GM19438 (cell line): Measurements from ENCODE around the gene TESPA1.
"Not testable (repeated sequence)": the region's sequence is repeated elsewhere in the genome, so short reads cannot be mapped to it uniquely, and the experiment has no call there.

Source experiments
- ATAC-seq: cut with Tn5 transposase; IDR thresholded peaks from one replicate; pipeline ENCODE4 v1.9.1; 2021; ENCODE audit warnings: low read depth; ENCODE audit not compliant: unreplicated experiment

The TESPA1 gene

DNA sequence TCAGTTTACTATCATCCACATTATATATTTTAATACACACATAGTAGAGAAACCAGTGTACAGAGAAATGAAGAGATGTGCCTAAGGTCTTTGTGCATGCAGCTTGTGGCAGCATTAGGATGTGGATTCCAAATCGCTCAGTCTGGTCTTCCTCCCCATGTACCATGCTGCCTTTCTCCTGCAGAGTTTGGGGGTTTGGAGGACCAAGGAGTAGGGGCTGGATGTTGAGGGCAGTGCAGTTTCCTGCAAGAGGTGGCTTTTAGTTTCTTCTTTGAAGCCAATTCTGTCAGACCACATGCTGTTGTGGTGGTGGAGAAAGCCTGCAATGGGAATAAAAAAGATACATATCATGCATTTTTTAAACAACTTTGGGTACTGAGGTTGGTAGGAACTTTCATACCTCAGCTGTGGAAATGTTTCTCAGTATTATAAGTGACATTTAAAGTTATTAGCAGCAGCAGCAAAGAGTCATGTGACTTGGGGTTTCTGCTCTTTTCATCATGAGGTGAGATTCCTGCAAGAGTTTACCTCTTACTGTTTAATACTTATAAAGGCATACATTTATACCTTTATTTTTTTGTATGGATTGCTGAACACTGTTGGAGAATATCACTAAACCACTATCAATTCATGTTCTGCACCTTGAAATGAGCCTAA lies 34.4 kb downstream of the TESPA1 start:
- ATAC-seq = no peak

DNA sequence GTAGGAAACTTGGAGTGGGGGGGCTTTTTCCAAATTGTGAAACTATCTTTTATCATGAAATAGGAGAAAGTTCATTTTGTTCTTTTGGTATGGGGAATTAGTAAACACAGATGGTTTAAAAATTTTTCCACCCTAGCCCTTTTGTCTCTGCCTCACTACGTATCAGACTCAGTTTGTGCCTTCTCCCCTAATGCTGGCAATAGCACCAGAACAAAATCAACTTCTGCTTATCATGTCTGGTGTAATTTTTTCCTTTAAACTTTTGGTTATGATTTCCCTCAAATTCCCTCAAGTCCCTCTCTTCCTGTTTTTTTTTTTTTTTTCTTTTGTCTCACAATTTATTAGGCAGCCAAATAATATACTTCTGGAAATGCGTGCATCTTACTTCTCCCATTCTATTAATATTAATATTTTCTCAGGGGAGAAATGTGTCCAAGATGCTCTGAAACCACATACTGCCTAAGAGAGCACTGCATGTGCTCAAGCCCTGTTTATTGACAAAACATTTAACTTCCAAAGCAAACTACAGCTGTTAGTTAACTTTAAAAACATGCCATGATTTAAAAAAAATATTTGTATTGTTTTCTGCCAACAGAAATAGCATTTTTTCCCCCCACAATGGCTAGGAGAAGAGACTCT lies 35.4 kb downstream of the TESPA1 start:
- ATAC-seq = no peak

DNA sequence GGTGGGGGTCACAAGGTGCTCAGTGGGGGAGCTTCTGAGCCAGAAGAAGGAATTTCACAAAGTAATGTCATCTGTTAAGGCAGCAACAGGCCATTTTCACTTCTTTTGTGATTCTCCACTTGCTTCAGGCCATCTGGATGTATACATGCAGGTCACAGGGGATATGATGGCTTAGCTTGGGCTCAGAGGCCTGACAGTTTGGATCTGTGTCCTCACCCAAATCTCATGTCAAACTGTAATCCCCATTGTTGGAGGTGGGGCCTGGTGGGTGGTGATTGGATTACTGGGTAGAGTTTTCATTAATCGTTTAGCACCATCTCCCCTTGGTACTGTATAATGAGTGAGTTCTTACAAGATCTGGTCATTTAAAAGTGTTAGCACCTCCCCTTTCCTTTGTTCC lies 36.4 kb downstream of the TESPA1 start:
- no peak for ATAC-seq

DNA sequence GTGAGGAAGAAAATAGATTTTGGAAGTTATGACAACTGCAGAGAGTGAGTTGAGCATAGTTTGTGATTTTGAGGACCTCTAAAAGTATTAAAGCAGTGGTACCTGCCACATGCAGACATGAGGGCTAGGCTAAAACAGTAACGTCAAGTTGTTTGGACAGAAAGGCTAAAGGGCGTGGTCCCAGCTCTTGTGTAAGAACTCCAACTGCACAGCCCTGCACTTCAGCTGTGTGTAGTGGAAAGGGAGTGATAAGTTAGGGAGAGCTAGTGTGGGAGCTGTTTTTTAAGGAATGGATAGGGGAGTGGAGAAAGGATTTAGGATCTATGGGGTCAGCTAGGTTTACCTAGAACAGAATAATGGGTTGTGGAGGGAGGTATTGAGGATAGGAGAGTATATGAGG lies 39.5 kb downstream of the TESPA1 start:
- ATAC-seq = no peak

DNA sequence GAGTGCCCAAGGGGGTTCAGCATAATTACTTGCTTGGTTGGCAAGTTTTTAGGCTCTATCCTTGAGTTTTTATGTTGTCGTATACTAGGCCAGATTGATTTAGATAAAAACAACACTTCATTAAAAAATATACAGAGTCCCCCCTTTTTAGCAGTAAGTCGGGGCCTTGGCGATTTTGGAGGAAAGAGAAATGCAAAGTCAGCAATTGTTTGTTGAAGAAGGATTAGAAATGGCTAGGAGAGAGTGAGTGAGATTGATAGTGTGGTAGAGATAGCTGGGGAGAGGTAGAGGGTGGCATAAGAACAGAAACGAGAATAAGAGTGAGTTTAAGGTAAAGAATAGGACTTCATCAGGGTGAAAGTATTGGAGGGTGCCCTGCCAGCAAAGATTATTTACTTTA lies 41.3 kb downstream of the TESPA1 start:
- ATAC-seq = not testable (repeated sequence)

DNA sequence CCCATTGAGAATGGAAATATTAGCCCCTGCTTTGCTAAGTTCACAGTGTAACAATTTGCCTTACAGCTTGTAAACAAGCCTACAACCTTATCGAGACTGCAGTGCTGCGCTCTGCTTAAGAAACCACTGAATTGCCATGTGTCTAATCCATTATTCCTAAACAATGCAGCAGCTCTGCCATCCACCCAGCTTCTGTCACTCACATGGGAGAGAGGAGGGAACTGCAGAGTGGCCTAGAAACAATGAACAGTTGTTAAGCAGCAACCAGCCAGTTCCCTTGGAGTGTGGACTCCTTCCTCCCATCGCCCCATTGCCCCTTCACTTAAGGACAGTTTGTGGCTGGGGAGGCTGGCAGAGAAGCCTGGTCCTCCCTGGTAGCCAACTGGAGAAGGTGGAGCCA lies 42.9 kb downstream of the TESPA1 start:
- no peak for ATAC-seq

DNA sequence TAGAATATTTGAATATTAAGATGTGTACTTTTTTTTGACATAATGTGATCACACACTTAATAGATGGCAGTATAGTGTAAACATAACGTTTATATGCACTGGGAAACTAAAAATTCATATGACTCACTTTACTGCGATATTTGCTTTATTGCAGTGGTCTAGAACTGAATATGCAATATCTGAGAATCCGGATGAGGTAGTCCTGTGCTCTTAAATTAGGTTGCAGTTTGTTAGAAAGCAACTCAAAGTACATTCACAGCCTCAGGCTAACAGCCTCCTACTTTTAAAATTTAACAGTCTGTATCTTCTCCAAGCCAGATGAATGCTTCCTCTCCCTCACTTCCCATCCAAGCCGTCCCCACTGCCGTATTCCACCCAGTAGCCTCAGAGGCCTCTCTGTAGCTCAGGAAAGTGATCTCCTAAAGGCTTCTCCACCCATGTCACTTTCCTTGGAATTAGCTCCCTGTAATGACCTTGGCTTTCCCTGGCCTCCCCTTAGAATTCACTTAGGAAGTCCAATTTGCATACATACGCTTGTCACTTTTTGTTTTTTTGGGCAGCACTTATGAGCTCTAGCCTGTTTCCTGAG lies 43.7 kb downstream of the TESPA1 start:
- ATAC-seq = no peak

DNA sequence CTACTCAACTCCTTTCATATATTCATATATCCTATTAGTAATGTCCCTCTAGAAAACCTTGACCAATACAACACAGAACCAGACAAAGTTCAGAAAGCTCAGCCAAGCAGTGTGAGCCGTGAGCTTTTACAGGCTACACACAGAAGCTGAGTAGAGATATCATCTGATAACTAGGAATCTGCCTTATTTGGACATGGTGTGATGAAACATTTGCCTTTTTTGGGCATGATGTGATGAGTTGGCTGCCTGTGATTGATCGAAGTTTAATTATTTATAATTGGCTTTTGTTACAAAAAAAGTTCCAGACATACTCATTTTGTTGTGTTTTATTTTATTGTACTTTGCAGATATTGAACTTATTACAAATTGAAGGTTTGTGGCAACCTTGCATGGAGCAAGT lies 46.6 kb downstream of the TESPA1 start:
- no peak for ATAC-seq

DNA sequence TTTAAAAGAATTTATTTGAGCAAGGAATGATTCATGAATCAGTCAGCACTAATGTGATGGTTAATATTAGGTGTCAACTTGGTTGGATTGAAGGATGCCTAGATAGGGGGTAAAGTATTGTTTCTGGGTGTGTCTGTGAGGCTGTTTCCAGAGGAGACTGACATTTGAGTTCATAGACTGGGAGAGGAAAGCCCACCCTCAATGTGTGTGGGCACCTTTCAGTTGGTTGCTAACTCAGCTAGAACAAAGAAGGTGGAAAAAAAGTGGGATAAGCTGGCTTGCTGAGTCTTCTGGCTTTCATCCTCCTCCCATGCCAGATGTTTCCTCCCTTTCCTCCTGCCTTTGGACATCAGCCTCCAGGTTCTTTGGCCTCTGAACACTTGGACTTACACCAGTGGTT lies 47.2 kb downstream of the TESPA1 start:
- no peak for ATAC-seq

DNA sequence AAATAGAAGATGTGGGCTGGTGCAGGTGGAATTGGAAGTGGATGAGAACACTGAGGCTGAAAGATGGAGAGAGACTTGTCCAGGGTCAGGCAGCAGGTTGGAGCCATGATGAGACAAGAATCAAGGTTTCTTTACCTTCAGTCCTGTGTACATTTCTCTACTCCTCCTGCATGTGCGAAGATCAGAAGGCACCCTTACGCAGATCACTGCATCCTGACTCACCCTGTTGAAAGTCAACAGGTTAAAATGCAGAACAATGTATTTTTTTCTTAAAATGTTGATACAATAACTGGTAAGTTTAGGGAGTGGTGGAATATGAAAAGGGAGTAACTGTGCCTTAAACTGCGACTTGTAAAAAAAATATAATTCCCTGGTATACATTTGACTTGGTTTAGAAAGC lies 47.8 kb downstream of the TESPA1 start:
- no peak for ATAC-seq

DNA sequence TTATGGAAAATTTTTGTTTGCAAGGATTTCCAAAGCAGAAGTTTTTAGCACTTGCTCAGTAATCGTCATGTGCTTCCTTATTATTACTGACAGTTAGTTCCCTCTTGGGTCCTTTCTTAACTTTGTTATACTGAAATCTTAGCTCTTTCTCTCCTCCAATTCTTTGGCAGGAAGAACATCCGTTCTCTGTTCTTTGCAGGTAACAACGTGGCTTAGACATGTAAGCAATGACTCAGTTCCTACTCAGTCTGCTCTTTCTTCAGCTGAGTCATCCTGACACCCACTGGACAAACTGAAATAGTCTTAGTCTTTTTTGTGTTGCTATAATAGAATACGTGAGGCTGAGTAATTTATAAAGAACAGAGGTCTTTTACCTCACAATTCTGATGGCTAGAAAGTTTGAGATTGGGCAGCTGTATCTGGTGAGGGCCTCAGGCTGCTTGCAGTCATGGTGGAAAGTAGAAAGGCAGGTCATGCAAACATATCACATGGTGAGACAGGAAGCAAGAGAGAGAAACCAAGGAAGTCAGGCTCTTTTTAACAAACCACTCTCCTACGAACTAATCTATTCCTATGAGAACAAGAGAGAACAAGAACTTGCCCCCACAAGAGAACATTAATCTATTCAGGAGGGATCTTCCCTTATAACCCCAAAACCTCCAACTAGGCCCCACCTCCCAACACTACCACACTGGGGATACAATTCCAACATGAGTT lies 49.2 kb downstream of the TESPA1 start:
- ATAC-seq = peak; percentile 86

DNA sequence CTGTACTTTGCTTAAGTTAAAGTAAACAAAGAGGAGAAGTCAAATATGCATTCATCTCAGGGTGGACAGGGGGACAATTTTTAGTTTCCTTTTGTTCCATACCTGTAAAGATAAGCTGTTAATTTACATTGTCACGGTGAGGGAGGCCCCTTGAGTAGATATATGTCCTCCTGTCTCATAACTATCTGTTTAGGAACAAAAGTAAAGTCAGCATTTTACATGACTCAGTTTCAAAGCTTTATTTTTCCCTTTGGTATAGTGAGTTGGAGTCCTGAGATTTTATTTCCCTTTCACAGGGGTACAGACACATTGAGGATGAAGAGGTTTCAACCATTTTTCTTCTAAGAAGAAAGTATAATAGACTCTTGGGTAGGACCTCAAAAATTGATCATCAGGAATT lies 50.1 kb downstream of the TESPA1 start:
- no peak for ATAC-seq

DNA sequence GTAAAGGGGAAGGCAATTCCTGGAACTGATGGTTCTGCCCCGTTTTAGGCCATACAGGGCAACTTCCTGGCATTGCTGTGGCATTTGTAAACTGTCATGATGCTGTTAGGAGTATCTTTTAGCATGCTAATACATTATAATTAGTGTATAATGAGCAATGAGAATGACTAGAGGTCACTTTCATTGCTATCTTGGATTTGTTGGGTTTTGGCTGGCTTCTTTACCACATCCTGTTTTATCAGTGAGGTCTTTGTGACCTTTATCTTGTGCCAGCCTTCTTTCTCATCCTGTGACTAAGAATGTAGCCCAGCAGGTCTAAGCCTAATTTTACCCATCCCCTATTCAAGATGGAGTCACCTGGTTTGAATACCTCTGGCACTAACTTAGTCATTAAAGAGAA lies 51.2 kb downstream of the TESPA1 start:
- ATAC-seq = no peak

DNA sequence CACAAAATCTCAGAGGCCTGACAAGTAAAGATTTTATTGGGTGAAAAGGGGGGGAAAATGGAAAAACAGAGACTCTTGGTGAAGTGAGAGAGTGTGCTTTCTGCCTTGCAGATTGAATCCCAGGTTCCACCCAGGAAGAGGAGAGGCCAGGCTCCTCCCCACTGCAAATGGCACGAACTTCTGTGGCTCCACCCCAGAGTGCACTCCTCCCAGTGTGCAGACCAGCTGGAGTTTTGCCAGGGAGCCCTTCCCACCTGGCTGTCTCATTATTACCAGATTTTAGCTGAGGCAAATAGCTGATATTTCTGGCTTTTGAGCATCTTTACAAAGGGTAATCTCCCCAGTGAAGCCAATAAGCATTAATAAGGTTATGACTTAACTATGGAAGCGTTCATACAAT lies 51.9 kb downstream of the TESPA1 start:
- no peak for ATAC-seq

DNA sequence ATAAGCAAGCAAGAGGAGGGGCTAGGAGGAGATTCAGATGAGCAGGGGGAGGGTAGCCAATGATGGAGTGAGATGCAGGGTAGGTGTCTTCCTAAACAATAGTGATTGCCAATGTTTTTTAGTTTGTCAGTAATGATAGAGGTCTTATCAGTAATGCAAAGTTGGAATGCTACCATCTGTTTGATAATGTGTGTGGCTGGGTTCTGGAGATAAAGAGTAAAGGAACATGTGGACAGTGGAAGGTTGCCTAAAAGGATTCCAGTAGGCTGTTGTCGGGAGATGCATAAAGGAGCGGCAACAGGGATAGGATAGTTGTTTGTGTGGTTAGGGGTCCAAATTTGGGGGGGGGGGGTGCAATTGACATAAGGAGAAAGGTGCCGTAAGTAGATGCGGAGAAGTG lies 52.5 kb downstream of the TESPA1 start:
- no peak for ATAC-seq

DNA sequence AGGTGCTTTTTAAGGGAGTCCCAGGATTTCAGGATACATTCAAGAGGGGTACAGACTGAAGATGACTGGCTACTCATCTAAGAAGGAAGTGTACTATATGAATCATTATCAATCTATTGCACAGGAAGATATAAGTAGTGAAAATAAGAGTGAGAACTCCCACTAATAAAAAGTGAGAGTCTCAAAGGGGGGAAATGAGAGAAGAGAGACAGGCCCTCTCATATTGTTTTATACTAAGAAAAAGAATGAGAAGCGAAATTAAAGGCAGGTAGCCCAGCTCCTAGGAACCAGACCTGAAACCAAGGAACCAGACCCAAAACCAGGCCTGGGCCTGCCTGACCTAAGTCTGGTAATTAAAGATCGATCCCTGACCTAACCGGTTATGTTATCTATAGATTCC lies 54.6 kb downstream of the TESPA1 start:
- no peak for ATAC-seq

DNA sequence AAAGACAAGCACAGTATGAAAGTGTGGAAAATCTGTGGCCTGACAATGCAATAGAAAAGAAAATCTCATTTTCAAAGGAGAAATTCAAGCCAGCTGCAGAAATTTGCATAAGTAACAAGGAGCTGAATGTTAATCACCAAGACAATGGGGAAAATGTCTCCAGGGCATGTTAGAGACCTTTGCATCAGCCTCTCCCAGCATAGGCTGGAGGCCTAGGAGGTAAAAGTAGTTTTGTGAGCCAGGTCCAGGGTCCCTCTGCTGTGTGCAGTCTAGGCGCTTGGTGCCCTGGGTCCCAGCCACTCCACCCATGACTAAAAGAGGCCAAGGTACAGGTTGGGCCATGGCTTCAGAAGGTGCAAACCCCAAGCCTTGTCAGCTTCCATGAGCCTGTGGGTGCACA lies 58.3 kb downstream of the TESPA1 start:
- ATAC-seq = no peak

DNA sequence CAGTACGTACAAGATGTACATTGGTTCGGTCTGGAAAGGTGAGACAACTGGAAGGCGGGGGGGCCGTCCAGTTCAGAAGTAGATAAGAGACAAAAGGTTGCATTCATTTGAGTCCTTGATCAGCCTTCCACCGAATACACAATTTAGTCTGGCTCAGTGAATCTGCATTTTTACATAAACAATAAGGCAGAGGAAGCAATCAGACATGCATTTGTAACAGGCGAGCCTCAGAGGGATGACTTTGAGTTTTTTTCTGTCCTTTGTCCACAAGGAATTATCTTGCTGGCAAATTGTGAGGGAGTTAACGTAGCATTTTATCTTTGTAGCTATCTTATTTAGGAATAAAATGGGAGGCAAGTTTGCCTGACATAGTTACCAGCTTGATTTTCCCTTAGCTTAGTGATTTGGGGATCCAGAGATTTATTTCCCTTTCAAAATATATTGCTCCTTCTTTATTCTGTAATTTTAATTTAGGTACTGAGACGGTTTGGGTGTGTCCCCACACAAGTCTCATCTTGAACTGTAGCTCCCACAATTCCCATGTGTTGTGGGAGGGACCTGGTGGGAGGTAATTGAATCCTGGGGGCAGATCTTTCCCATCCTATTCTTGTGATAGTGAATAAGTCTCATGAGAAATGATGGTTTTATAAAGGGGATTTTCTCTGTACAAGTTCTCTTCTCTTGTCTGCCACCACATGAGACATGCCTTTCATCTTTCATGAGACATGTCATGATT lies 59.4 kb downstream of the TESPA1 start:
- no peak for ATAC-seq

DNA sequence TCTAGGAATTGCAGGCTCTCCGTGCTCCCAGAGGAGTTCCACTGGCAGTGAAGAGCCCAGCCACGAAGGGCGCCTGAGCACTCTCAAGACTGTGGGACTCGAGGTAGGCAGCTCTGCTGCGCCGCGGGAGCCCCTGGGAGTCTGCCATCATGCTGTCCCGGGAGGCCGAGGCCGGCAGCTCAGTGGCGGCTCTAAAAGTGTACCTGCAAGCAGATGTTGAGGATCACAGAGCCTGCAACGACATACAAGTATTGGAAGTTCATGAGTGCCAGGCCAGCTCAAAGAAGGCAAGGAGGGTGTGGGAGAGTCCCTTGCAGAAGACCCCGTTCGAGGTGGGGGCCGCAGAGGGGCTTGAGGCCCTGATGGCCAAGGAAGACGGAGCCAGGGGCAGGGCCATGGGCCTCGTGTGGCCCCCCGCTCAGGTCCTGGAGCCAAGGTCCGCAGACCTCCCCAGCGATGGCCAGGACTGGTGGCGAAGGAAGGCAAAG lies 67.5 kb downstream of the TESPA1 start:
- no peak for ATAC-seq
